Activated gamma-delta T cell treated with Interleukin-2 at 50 U/mL for 16 hours (primary cell): ENCODE data around the gene TPX2.
"Not testable (repeated sequence)": the region's sequence is repeated elsewhere in the genome, so short reads cannot be mapped to it uniquely, and the experiment has no call there.

Experiments
- DNase-seq: peaks from one replicate; pipeline ENCODE4 v3.0.0-alpha.2; 2020

TPX2 gene

DNA sequence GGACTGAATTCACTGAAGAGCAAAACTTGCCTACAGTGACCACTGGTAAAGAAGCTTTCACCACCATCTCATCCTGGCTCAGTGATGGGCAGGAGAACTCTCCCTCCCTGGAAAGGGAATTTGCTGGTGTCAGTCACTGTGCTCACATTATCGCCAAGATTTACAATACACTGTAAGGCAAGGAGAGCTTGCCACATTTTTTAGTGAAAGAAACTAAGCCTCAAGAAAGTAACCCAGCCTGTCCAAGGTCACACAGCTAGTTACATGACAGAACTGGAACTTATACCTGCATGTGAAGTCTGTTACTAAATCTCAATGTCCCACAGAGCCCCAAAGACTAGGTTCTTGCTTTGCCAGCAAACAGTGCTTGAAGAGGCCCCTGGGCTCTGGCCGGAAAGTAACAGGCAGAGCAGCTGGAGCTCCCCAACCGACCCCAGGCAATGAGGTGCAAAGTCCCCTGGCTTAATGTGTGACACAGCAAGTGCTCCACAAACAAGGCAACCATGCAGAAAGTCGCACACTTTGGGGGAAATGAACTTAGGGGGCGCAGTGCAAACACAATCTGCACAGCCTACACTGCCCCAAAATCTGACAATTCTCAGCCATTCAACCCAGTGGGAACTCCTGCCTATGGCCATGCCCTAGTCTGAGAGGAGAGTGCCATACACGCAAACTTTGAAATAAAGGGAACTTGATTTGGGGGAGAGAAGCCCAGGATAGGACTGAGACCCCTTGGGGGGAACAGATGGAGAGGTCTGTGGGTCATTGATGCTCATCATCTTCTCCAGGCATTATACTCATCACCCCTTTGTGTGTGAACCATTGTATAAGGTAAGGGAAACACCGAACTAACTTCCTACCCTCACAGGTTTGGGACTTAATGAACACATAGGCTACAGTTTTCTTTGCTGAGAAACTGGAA, 18.3 kb upstream of the TPX2 start:
- DNase-seq: peak; percentile 20

DNA sequence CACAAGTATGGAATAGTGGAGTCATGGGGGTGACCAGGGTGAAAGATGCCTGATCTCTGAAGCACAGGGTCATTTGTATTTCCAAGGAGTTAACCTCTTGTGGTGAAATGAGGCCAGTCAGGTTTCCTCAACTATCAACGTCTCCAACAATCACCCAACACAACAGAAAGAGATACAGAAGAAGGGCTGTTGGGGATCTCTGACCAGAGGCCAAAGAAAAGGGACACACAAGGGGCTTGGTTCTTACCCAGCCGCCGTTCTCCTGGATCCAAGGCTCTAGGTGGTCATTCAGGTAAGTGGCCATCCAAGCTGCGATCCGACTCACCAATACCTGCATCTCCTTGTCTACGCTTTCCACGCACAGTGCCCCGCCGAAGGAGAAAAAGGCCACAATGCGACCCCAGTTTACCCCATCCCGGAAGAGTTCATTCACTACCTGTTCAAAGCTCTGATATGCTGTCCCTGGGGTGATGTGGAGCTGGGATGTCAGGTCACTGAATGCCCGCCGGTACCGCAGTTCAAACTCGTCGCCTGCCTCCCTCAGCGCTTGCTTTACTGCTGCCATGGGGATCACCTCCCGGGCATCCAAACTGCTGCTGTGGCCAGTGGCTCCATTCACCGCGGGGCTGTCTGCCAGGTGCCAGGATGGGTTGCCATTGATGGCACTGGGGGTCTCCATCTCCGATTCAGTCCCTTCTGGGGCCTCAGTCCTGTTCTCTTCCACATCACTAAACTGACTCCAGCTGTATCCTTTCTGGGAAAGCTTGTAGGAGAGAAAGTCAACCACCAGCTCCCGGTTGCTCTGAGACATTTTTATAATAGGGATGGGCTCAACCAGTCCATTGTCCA, 17.5 kb upstream of the TPX2 start:
- no peak for DNase-seq

DNA sequence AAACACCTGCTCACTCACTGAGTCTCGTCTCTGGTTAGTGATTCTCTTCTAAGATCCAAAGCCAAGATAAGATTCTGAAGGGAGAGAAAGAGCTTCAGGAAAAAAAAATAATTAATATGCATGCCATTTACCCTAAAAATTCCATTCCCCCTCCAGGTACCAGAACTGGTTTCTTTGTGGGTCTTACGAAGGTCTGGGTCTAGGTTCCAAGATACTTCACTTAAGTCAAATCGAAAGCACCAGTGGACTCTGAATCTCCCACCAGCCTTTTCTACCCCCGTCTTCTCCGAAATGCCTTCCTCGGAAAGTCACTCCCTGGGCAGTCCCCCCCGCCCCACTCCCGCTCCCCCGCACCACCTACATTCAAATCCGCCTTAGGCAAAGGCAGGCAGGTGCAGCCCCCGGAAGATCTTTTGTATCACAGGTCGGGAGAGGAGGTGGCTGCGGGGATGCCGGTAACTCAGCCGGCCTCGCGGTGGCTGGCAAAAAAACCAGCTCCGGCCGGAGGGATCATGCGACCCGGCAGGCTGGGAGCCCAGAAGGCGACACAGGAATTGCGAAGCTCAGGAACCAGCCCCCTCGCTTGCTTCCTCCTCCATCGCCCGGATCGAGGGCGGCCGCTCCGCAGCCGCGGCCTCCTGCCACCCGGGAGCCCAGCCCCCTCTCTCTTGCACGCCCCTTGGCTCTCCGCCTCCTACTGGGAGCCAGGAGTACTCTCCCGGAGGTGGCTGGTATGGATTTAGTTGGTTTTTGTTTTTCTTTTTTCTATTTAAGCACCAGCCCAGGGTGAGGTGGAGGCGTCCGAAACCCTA, 16.6 kb upstream of the TPX2 start, which contains the start of gene BCL2L1:
Gene BCL2L1, minus strand, starts transcription at position 612 of the 812 bp plus-strand sequence. CDS start 650 bp downstream, outside the sequence.
- peak; percentile 54 for DNase-seq

DNA sequence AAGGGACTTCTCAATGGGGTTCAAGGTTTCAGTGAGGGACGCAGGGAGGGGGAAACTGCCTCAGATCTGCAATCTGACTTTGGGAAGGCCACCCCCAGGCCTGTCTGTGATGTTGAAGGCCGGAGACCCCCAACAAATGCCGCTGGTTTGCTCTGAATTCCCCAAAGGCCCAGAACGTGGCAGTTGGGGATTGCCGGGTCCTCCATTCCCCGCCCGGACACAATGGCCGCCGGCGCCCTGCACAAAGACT, 16.1 kb upstream of the TPX2 start:
- DNase-seq: no peak

DNA sequence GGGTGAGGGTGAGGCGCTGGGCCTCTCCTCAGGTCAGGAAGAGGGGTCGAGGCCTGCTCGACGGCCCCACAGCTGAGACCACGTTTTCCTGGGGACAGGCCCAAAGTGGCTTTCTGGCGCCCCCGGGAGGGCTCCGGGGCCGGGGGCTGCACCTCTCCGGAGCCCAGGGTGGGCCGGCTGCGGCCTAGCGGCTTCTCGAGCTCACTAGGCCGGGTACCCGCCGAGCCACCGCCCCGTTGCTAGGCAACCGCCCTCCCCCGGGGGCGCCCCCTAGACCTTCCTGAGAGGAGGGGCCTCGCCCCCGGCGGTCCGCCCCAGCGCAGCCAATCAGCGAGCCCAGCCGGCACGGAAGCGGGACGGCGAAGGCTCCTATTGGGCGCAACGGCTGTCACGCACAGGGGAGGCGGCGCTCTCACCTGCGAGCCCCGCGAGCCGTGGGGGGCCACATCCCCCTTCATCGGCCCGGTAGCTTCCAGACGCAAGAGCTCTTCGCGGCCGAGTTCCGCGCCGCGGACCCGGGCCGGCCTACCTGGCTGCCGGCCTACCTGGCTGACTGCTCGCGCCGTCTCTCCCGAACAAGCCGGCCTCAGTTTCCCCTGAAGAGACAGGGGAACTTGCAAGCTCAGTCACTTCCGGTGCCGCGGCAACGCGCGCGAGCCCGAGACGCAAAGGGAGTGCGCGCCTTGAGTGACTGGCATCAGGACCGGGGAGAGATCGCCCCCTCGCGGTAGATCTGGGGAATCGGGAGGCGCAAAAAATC, 15.6 kb upstream of the TPX2 start:
- peak; percentile 98 for DNase-seq

DNA sequence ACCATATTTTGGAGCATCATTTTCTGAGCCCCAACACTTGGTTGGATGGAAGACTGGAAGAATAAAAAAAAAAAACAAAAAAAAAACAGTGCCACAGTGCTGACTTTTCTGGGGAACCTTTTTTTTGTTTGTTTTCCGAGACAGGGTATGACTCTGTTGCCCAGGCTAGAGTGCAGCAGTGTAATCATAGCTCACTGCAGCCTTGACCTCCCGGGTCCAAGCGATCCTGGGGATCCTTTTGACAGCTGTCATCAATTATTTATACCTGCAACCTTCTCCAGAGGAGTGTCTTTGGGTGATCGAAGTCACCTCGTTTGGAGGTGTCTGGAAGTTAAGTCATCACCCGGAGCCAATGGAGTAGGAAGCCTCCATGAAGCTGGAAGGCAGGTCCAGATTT, 7.8 kb upstream of the TPX2 start:
- DNase-seq: no peak

DNA sequence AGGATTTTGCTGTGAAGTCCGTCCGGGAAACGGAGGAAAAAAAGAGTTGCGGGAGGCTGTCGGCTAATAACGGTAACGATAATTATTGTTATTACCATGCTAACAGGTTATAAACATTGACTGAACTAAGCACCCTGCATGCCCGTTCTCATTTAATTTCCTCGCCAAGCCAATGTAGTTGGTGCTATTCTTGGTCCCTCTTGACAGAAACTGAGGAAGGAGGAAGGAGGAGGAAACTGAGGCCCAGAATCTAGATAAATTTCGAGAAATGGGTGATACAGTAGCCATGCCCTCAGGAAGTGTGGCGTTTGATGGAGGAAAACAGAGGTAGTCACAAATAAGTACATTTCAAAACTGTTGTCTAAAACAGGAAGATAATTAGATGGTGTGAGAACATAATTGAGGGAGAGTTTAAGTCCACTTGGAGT, 474 bp downstream of the TPX2 start:
- no peak for DNase-seq

DNA sequence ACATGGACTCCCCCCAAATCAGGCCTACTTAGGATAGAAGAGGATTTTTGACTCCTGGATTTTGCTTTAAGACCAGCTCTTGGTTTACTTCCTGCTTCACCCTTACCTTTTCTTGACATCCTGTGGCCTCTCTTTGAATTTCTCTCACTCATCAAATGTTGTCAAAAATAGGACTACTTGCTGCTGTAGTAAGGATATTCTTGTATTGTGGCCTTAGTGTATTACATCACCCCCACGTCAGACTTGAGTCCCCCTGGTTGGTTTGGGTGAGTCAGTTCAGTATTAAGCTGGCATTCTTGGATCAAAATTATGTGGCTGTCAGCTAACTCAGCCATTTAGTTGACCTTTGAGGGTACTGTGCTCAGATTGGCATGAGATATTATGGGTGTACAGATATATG, 1.1 kb downstream of the TPX2 start:
- no peak for DNase-seq

DNA sequence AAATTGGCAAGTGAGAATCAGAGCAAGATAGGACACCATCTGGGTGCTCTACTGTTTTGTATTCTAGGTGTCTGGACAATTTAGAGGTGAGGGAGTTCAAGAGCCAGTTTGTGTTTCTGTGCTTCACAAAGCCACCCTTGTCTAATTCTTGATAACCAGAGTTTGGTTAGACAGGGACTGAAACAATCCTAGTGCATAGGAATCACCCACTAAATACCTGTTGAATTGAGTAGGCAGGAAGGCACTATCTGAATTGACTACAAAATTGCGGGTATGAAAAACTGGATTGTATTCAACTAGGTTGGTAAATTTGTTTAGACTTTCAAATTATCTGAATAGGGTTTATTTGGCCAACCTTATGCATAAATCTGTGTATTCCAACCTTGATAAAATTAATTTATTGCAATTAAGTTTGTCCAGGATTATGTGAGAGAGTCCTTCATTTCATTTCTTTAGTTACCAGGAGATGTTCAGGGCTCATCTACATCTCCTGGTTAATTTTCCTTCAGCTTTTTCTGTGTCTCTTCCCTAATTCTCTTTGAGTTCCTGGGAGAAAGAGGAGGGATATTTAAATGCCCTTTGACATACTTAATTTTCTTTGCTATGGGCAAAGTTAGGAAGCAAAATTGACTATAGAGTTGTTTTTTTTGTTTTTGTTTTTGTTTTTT, 1.7 kb downstream of the TPX2 start:
- DNase-seq: no peak

DNA sequence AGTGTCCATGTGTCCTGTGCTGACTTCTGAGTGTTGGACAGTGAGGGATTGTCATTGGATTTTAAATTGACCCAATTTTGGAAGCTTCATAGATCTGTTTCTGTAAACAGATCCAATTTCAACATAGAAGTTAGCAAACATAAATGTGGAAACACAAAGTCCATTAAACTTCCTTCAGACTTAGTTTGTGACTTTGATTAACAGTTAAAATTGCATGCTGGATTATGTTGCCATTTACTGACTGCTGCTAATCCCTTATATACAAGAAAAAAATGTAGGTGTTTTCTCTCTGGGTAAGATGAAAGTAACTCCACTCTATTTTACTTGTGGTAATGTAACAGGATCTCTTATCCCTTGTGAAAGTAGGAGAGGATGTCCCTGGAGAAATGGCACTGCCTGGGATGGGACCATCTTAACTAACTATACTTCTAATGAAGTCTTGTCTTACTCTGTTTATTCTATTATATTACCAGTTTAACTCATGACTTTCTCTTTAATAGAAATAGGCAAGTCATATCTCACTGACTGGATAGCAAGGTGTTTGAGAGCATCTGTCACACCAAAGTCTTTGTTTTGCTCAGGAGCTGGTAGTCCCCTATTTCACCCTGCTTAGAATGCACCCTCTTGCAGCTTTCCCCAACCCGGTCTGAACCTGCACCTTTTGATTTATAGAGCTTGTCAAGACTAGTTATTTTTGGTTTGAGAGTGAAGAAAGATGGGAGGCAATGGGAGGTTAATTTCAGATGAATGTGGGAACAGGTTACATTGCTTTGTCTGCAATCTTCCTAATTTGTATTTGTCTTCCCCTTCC, 7.2 kb downstream of the TPX2 start:
- no peak for DNase-seq

DNA sequence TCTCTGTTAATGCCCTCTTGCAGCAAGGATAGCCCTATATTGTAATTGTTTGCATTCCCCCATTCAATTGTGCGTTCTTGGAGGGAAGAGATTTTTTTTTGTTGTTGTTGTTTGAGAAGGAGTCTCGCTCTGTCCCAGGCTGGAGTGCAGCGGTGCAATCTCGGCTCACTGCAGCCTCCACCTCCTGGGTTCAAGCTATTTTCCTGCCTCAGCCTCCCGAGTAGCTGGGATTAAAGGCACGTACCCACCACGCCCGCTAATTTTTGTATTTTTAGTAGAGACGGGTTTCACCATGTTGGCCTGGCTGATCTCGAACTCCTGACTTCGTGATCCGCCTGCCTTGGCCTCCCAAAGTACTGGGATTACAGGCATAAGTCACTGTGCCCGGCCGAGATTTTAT, 7.9 kb downstream of the TPX2 start:
- DNase-seq: not testable (repeated sequence)

DNA sequence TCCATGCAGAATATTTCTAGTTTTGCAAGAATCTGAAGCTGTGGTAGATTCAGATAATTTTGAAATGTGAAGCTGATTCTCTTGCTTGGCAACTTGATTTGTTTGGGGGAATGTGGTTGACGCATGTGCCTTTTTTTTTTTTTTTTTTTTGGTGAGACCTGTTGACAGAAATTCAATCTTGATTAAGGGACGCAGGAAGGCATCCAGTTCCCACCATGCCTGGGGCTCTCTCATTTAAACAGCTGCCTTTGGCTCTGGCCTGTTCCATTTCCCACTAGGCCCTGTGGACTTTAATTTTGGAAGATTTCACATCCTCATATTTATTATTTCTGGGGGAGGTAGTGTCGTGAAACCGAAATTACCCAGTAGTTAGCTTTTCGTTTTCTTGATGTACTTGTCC, 8.6 kb downstream of the TPX2 start:
- no peak for DNase-seq

DNA sequence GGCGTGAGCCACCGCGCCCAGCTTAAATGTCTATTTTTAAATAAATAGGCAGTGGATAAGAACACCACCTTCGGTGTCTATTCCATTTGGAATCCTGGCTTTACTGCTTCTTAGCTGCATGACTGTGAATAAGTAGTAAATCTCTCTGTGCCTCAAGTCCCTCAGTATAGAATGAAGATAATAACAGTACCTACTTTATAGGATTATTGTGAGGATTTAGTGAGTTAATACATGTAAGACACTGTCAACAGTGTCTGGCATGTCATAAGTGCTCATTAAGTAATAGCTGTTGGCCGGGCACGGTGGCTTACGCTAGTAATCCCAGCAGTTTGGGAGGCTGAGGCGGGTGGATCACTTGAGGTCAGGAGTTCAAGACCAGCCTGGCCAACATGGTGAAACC, 10.1 kb downstream of the TPX2 start:
- no peak for DNase-seq

DNA sequence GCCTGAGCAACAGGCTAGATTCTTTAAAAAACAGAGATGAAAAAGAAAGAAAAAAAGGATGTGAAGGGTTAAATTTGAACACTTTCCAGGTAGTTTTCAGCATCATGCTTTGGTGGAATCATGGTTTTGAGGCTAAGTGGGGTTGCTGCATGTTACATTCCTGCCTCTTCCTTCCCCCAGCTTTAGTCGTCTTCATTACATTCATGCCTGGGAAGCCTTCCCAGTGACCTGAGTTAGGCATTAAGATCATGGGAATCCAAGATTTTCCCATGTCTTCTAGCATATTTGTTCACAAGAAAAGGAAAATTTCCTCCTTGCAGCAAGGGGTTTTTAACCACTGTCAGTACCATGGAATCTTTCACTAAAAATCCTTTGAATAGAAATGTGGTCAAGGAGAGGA, 12.0 kb downstream of the TPX2 start:
- DNase-seq: no peak

DNA sequence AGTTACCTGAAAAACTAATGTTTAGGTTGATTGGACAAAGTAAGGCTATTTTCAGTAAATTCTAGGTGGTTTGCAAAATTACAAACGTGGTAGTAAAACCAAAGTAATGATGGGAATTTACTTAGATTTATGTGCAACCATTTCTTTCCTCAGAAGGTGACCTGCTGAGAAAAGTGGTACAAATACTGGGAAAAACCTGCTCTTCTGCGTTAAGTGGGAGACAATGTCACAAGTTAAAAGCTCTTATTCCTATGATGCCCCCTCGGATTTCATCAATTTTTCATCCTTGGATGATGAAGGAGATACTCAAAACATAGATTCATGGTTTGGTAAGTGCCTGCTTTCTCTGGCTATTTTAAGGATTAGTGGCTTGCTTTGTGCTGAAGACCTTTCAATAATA, 18.2 kb downstream of the TPX2 start:
- no peak for DNase-seq

DNA sequence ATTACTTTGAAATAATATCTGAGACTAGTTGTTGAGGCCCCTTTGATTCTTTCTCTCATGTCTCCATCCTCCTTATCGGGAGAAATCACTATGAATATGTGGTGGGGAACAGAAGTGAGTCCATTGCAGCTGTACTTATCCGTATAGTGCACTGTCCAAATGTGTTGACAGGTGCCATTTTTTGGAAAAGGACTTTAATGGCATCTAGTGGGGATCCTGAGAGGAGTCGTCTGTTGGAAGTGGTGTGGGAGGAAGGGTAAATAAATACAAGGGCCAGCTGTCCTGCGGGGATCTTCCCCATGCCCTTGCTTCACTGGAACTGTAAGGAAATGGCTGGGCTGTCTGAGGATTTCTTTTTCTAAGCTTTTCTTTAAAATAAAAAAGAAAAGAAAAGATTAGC, 19.4 kb downstream of the TPX2 start:
- no peak for DNase-seq

DNA sequence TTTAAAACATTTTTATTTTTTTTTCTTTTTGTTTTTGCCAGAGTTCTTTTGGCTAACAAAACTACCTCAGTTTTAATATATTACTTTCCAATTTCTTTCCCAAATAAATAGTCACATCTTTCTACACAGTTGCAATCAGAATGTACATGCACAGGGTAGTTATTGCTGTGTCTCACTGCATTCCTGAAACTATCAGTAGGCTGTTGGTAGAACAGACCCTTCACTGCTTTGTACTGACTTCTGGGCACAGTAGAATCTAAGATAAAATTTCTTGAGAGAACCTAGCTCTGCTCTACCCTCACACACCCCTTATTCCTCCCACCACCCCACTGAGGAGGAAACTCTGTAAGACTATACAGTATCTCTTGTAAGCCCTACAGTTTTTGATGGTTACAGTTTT, 19.9 kb downstream of the TPX2 start:
- no peak for DNase-seq

DNA sequence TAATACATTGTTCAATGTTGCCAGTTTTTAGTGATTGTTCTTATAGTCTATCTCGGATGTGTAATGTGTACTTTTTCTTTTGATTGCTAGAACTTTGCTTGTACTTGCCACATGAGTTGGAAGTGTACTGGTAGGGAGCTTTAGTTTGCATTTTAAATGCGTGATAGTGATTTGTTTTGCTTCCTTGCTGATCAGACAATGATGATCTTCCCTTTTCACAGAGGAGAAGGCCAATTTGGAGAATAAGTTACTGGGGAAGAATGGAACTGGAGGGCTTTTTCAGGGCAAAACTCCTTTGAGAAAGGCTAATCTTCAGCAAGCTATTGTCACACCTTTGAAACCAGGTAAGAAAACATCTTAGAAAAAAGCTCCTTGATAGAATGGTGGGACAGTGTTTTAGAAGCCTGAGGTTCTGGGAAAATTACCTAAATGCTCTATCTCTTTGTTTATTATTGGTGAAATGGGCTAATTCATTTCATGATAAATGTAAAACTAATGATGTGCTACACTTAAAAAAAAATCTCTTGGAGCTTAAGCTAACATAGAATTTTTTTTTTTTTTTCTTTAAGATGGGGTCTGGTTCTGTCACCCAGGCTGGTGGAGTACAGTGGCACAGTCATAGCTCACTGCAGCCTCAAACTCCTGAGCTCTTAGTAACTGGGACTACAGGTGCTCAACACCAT, 20.9 kb downstream of the TPX2 start:
- DNase-seq: no peak

DNA sequence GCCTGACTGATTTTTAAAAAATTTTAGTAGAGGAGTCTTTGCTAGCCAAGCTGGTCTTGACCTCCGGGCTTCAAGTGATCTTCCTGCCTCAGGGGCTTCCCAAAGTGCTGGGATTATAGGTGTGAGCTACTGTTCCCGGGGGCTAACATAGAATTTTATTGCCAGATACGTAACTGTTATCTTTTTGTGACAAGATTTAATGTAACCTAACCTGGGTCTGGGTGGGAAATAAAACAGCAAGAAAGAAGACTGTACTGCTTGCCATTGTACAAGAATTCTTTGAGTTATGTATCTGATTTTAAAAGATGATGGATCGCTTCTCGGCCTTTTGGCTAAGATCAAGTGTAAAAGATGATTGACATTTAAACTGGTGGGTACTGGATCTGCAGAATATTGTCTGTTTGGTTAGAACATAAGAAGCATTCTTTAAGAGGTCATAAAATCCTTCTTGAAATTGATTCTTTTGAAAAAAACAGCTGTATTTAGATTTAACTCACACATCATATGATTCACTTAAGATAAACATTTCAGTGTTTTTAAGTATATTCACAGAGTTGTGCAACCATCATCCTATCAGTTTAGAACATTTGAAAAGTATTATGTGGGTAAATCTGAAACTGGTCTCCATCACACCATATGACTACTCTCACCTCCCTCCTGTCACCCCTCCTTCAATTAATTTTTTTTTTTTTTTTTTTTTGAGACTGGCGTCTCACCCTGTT, 21.6 kb downstream of the TPX2 start:
- DNase-seq: no peak
